ENCODE measurements around the gene TAF8. TPM values are rescaled to one million over a fixed set of nuclear protein-coding genes. Genes with fewer than 3 reads are reported as not detected.

Gene TAF8
- total and polyA plus RNA-seq, 10 of the 15 experiments (the other 5 are each of a cell fraction or from before 2014, with no cell fraction given): 11.7 to 30.9 (median 19.9) TPM

DNA sequence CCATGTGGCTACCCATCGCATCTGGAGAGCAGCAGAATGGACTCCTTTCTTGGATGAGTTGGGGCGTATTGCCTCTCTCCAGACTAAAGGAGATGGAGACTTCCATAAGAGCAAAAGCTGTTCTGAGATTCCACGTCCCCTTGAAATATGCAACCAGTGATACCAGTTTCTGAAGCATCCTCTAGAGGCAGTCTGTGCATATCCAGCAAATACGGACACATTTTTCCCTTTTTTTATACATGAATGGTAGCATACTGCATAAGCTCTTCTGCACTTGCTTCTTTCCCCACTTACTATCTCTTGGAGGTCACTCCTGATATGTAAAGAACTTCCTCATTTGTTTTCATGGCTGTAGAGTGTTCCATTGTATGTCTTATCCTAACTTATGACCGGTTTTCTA lies 34.6 kb downstream of the TAF8 start:
- FAIRE-seq (no peak), ATAC-seq (no peak), DNase-seq (ENCODE audit: low read depth, low spot score) (no peak)
- WGBS (ENCODE audit: insufficient coverage, insufficient replicate concordance, low lambda C conversion rate, missing lambda C conversion rate): 65% methylated on average over 5 of the region's 5 CpGs
- TF ChIP-seq ZBED1 (IDR thresholded peaks at IDR 0.05; ENCODE audit: borderline replicate concordance): no peak
- TF ChIP-seq SP1 (IDR thresholded peaks at IDR 0.05; ENCODE audit: low read depth, low read length): no peak
- TF ChIP-seq, protein P1, sequence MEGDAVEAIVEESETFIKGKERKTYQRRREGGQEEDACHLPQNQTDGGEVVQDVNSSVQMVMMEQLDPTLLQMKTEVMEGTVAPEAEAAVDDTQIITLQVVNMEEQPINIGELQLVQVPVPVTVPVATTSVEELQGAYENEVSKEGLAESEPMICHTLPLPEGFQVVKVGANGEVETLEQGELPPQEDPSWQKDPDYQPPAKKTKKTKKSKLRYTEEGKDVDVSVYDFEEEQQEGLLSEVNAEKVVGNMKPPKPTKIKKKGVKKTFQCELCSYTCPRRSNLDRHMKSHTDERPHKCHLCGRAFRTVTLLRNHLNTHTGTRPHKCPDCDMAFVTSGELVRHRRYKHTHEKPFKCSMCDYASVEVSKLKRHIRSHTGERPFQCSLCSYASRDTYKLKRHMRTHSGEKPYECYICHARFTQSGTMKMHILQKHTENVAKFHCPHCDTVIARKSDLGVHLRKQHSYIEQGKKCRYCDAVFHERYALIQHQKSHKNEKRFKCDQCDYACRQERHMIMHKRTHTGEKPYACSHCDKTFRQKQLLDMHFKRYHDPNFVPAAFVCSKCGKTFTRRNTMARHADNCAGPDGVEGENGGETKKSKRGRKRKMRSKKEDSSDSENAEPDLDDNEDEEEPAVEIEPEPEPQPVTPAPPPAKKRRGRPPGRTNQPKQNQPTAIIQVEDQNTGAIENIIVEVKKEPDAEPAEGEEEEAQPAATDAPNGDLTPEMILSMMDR (IDR thresholded peaks at IDR 0.05 in 2 of 3, conservative IDR thresholded peaks at IDR 0.05 in 1 of 3; ENCODE audit: control insufficient read depth in 2 of 3, extremely low read depth in 1 of 3, insufficient read depth in 1 of 3, low read depth in 3 of 3, low read length in 3 of 3): 0 out of 6 replicates have a peak, but pooled peaks of 1 of the 3 experiments have one; percentile 7
- no peak for TF ChIP-seq E4F1 (IDR thresholded peaks at IDR 0.05; ENCODE audit: borderline replicate concordance, partially characterized antibody)
- TF ChIP-seq SIN3A (IDR thresholded peaks at IDR 0.05; ENCODE audit: low read depth, low read length): no peak
- no peaks in the 10 kb centered on the region for H3K79me2 ChIP-seq (ENCODE audit: control insufficient read depth, insufficient read depth, low read length)
- SMC1A ChIA-PET (ENCODE audit: uncharacterized antibody, unreplicated experiment): no interaction called here
- BruUV-seq (replicated peaks): no TSS peak
- in situ Hi-C loops (cut with MboI) (no loop called here), intact Hi-C loops (cut with micrococcal nuclease; ENCODE audit: unreplicated experiment) (no loop called here)
- no peaks in the 10 kb centered on the region for H3K4me1 ChIP-seq (ENCODE audit: control insufficient read depth, insufficient read depth, low read length)
- H3K9ac ChIP-seq (ENCODE audit: control insufficient read depth, insufficient read depth, low read length): no peak overlapping the region
- no peak overlapping the region for H3K4me2 ChIP-seq (ENCODE audit: control insufficient read depth, insufficient read depth)
- RAD21 ChIA-PET (ENCODE audit: unreplicated experiment): no interaction called here
- H3K9me3 ChIP-seq (replicated peaks; ENCODE audit: control insufficient read depth, insufficient read depth, low read length): no peaks in the 10 kb centered on the region
- H3K36me3 ChIP-seq (ENCODE audit: control insufficient read depth in 2 of 2, insufficient read depth in 2 of 2, low read length in 1 of 2): no peaks in the 10 kb centered on the region; a peak in 1 of 4 replicates
- no peak overlapping the region for H2AFZ ChIP-seq (ENCODE audit: control insufficient read depth, low read depth, low read length)
- H3K27me3 ChIP-seq (replicated peaks in 1 of 2; ENCODE audit: control insufficient read depth in 2 of 2, insufficient read depth in 2 of 2, low read length in 1 of 2): no peaks in the 10 kb centered on the region
- CTCF ChIA-PET: no interaction called here
- POLR2A ChIA-PET: no interaction called here
- no peaks in the 10 kb centered on the region for H4K20me1 ChIP-seq (ENCODE audit: control insufficient read depth, insufficient read depth)
- H3K27ac ChIP-seq (ENCODE audit: control insufficient read depth, insufficient read depth): no peak overlapping the region
- H3K4me3 ChIP-seq: no peak overlapping the region

All from GM12878 (cell line).